Activated gamma-delta T cell treated with Interleukin-2 at 50 U/mL for 16 hours (primary cell): Measurements from ENCODE around the gene PDE6B.
"Not testable (repeated sequence)": the region's sequence is repeated elsewhere in the genome, so short reads cannot be mapped to it uniquely, and the experiment has no call there.

ENCODE experiments used
- DNase-seq: peaks from one replicate; pipeline ENCODE4 v3.0.0-alpha.2; 2020

PDE6B gene

DNA sequence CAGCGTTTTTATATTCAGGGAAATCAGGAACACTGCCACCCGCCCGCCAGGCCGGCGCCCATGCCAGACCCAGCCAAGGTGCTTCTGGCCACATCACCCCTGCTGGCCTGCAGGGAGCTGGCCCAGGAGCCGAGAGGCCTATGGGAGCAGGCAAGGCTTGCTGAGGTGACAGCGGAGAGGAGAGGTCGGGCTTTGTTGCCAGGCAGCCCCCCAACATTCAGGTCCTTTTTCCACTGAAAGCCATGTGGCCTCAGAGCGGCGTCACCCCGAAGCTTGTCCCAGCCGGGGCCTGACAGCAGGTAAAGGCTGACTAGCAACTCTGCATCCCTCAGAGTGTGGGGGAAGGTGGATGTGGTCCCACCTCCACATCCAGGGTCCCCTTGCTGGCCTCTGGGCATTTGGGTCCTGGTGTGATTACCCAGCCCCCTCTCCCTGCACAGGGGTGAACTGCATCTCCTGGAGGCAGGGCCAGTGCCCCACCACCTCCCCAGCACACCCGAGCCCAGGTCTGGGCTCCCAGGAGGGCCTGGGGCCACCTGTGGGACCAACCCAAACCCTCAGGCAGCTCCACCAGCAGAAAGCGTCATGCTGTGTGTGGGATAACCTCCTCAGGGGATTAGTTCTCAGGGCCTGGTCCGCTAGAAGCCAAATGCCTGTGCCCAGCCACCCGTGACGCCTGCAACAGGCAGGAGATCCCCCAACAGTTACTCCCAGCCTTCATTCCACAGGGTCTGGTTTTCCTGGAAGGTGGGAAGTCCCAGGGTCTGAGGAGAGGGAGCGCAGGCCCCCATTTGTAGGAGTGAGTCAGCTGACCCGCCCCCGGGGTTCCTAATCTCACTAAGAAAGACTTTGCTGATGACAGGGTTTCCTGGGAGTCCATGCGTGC, at the start of gene PDE6B:
Gene PDE6B, plus strand, starts transcription at position 869 of the 886 bp plus-strand sequence. CDS start 54 bp downstream, outside the sequence.
- DNase-seq: no peak

DNA sequence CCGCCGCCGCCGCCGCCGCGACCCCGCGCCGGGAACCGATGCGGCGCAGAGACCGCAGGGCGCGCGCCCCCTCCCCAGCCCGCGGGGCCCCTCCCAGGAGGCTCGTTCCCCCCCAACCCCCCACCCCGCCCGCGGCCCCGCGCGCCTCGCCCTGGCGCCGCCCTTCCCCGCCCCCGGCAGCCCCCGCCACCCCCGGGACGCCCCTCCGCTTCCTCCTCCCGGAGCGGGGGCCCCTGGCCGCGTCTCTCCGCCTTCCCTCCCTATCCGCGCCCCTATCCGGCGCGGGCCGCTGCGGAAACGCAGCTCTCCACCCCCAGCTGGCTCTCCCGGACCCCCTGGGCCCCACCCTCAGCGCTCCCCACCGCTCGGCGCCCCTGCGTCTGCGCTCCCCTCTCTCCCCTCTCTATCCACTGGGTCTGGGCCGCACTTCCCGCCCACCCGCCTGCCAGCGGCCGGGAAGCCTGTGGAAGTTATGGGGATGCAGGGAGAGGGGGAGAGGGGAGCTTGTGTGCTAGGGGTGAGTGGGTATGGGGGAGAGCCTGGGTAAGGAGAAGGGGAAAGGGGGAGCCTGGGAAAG, 49.0 kb upstream of the PDE6B start, which contains the start of gene TMEM271:
Gene TMEM271, minus strand, starts transcription at position 51 of the 577 bp plus-strand sequence. CDS start 233 bp downstream, outside the sequence.
- no peak for DNase-seq

DNA sequence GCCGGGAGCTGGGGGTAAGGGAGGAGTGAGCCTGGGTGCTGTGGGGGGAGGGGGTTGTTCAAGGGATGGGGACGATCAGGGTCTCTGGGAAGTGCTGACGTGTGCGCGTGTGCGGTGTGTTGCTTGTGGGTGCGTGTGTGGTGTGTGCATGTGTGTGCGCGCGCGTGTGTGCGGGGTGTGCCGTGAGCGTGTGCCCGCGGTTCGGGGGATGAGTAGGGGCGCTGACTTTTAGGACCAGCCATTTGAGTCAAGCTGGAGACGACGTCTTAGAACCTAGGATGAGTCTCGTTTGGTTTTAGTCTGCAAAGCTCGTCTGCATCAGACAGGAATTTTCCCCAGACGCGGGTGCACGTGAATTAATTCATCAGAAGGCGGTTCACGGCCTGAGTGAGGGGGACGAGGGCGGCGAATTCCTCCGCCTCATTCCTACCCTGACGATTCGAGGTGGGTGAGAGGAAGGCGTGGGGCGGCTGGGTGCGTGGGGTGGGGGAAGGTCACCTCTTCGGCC, 48.3 kb upstream of the PDE6B start:
- no peak for DNase-seq

- DNase-seq: no peak
These were observed 47.6 kb upstream of the PDE6B start for GRCh38 chr4:577499-578450.

DNA sequence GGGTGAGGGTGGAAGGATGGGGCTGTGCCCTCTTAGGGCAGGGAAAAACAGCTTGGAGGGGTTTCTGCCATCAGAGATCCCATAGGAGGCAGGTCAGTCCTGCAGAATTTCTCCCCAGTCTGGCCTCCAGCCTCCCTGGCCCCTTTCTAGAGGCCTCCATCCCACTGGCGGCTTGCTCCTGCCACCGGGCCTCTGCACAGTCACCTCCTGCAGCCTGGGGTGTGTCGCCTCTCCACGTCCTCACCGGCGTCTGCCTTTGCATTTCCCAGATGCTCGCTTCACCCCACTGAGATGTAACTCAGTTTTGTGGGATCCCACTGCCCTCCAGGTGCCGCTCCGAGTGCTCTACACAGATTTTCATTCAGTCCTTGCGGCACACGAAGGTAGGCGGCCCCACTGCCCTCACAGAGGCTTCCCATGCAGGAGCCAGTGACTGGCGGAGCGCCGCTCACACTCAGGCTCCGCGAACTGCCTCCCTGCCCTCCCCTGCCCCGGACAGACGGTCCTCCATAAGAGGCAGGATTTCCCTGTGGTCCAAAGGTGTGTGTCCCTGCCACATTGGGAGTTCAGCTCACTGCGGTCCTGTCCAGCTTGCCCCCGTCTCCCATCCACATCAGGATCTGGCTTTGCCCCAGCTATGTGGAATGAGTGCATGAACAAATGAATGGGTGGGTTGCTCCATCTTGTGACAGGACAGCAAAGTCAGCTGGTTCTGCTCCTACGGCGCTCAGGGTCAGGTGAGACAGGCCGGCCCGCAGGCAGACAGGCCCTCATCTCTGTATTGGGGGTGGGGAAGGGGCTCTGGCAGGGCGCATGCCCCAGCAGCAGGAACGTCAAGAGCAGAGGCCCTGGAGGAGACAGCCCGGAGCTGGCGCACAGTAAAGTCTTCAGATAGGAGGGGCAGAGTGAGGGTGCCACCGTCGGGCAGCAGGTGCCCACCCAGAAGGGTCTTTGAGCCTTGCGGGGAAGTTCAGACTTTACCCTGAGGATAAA, 46.6 kb upstream of the PDE6B start:
- no peak for DNase-seq

- no peak for DNase-seq
These were observed 45.7 kb upstream of the PDE6B start for GRCh38 chr4:579543-580175.

GRCh38 chr4:581181-581580, 44.2 kb upstream of the PDE6B start:
- no peak for DNase-seq

GRCh38 chr4:581753-582361, 43.5 kb upstream of the PDE6B start:
- no peak for DNase-seq

DNA sequence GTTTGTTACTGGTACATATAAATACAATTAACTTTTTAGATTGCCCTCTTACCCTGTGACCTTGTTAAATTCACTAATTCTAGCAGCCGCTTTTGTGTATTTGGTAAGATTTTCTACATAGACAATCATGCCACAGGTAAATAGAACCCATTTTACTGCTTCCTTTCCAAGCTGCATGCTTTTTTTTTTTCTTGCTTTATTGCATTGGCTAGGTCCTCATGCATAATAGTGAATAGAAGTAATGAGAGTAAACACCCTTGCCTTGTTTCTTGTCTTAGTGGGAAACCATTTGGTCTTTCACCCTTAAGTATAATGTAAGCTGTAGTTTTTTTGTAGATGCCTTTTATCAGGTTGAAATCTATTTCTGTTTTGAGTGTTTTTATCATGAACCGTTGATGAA, 41.6 kb upstream of the PDE6B start:
- DNase-seq: no peak

DNA sequence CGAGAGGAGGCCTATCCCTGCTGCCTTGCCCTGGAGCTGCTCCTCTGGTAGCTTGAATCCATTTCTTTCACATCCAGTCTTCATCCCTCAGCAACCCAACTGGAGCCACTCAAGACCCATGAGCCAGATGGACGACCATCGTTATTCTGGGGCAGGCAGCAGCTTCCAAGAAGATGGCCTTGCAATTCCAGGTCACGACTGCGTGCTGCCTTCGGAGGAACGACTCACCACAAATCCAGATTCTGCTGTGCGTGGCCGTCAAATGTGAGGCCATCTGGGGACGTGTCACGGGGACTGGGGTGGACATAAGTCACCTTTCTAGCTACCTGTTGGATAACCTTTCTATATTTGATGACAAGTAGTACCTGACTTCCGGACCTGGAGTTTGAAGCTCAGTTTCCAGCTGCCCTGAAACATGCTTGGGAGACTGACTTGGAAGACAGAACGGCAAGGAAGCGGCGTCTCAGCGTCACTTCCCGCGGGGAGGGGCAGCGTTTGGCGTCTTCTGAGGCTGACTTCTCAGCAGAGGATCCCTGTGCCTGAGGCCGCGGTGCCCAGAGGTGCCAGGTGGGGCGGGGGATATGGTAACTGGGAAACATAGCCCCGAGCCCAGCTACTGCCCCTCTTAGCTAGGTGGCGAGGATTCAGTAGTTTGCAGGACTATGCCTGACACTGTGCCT, 37.6 kb upstream of the PDE6B start:
- no peak for DNase-seq

DNA sequence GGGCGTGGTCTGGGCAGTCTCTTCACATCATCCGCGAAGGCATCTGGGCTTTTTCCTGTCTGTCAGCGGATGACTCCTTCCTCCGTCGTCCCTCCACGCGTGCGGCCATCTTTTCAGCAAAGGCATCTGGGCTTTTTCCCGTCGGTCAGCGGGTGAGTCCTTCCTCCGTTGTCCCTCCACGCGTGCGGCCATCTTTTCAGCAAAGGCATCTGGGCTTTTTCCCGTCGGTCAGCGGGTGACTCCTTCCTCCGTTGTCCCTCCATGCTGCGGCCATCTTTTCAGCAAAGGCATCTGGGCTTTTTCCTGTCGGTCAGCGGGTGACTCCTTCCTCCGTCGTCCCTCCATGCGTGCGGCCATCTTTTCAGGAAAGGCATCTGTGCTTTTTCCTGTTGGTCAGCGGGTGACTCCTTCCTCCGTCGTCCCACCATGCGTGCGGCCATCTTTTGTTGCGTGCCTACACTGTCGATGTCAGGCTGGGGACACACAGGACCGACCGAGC, 37.0 kb upstream of the PDE6B start:
- DNase-seq: no peak

- no peak for DNase-seq
These were observed 36.0 kb upstream of the PDE6B start for GRCh38 chr4:589219-589963.

DNA sequence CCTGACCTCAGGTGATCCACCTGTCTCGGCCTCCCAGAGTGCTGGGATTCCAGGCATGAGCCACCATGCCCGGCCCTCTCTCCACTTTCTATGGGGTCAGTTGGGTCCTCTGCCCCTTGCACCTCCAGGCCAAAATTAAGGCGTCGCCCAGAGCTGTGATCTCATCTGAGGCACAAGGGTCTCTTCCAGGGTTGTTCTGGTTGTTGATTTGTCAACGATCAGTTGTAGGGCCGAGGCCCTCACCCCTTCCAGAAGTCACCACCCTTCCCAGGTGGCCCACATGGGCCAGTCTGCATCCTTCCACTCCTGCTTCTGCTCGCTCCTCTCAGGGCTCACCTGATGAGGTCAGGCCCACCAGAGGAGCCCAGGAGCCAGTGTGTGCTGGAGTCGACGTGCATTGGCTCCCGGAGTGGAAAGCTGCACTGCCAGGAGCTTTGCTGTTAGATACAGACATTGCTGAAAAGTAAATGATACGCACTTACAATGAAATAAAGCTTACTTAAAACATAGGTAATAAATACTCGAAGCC, 35.0 kb upstream of the PDE6B start:
- DNase-seq: no peak

DNA sequence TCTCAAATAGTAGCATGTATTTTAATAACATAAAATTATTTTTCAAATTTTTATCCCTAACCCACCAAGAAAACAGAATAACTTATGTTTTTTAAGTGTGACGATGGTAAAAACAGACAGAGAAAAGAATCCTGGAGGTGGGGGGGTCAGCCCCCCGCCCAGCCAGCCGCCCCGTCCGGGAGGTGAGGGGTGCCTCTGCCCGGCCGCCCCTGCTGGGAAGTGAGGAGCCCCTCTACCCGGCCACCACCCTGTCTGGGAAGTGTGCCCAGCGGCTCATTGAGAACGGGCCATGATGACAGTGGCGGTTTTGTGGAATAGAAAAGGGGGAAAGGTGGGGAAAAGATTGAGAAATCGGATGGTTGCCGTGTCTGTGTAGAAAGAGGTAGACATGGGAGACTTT, 33.2 kb upstream of the PDE6B start:
- DNase-seq: not testable (repeated sequence)

GRCh38 chr4:592825-593520, 32.4 kb upstream of the PDE6B start:
- no peak for DNase-seq

- DNase-seq: no peak
These were observed 26.4 kb upstream of the PDE6B start for GRCh38 chr4:598925-599324.

DNA sequence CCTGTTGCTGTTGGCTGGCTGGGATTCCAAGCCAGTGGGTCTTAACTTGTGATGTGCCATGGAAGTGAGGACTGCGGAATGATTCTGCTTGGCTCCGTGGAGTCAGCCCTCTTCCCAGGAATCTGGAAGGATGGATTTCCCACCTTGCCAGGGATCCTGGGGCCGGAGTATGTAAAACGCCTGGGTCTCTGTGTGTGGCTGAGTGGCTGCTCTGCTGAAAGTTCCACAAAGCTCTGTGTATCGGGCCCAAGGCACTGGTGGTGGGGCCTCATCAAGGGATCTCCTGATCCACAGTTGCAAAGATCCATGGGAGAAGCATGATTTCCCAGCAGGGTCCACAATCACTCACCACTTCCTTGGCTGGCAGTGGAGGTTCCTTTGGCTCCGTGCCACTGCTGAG, 25.2 kb upstream of the PDE6B start:
- no peak for DNase-seq

- DNase-seq: no peak
These were observed 24.4 kb upstream of the PDE6B start for GRCh38 chr4:600850-601515.
